Esophagus muscularis mucosa (tissue), 4 donors: Measurements from ENCODE around the gene SLC29A3.

Experiments
- CTCF ChIP-seq, 3 experiments: fragments of 200-600 bp in 2 of 3; fragments of 450-650 bp in 1 of 3; sonication (generic) in 2 of 3; IDR thresholded peaks; one replicate each; pipeline ENCODE4 v1.5.1; 2017 to 2019; ENCODE audit warnings: antibody characterized with exemption in 3 of 3, mild to moderate bottlenecking in 2 of 3, moderate library complexity in 1 of 3
- EP300 ChIP-seq: sonication (generic); formaldehyde crosslinking; IDR thresholded peaks from one replicate; pipeline ENCODE4 v1.6.1; 2017; ENCODE audit warnings: antibody characterized with exemption
- POLR2AphosphoS5 ChIP-seq, 2 donors: sonication (generic); formaldehyde crosslinking; IDR thresholded peaks; one replicate each; pipeline ENCODE4 v1.6.1; 2017; ENCODE audit warnings: antibody characterized with exemption in 2 of 2

- TF ChIP-seq POLR2AphosphoS5 (IDR thresholded peaks at IDR 0.05) (no peak), CTCF (IDR thresholded peaks at IDR 0.05) (no peak), EP300 (no peak)
Observed at GRCh38 chr10:71389768-71390460, 70.9 kb downstream of the SLC29A3 start.
